HG03520 (cell line): ENCODE results near the gene EIF5AL1.
"Not testable (repeated sequence)": the region's sequence is repeated elsewhere in the genome, so short reads cannot be mapped to it uniquely, and the experiment has no call there.

Experiments used
- ATAC-seq: cut with Tn5 transposase; IDR thresholded peaks from one replicate; pipeline ENCODE4 v1.9.1; 2021; ENCODE audit warnings: mild to moderate bottlenecking, moderate library complexity; ENCODE audit not compliant: unreplicated experiment

EIF5AL1 gene

DNA sequence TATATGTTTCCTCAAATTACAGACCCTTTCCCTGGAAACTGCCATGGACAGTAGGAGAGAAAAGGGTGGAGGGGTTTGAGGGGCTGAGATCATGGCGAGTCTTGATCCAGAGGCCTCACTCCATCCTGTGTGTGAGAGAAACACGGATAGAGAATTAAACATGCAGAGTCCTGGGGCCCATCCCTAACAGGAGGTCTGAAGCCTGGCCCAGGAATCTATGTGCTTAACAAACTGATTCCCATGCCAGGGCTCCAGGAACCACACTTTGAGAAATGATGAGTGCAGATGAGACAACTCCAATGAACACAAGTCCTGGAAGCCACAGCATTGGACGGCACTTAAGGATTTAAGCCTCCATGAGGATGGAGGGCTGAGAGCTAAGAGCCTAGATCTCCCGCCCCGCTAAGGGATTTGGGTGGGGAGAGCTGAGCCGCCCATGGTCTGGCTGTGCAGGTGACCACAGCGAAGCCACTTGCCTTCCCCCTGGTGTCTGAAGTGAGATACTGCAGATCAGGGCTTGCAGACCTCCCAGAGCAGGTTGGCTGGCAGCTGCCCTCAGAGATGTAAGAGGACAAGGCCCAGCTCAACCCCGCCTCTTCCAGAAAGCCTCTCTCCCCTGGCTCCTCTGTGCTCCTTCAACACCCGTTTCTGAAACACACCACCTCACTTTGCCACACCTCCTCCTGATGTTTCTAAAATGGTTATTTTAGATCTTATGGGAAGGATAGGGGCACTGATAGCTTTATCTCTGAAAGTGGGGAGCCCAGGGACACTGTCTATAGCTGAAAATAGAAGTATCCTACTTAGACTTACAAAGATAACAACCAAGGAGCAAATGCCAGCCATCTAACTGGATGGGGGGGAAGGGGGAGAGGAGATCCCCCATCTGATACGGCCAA is 24.8 kb upstream of the EIF5AL1 start:
- peak; percentile 81 for ATAC-seq

DNA sequence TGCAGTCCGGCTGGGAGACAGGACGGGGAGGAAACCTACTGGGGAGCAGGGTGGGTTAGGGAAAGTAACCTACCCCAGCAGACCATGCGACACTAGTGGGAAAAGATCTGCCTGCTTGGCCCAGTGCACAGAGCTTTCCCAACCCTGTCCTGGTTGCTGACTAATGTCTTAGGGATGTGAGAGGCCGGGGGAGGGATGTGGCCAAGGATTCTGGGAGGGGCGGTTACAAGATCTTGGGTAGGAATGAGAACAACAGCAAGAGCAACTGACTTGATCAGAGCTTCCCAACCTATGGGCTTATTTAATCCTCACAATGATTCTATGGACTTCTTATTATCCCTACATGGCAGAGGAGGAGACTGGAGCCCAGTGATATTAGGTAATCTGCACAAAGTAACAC is 24.0 kb upstream of the EIF5AL1 start:
- no peak for ATAC-seq

DNA sequence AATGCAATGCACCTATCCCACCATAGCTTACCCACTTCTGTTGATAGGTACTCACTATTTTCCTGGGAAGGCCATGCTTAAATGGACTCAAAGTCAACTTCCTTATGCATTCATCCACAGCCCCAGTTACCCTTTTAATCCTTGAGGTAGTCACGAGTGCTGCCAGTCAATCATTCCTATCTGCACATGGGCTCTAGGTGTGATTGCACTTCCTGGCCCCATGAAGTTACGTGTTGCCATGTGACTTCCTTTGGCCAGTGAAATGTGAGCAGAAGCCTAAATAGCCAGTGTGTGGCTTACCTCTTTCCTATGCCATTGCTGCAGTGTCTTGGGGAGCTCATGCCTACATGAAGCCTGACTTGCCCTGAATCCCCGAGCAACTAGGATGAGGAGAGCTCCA is 23.5 kb upstream of the EIF5AL1 start:
- ATAC-seq: no peak

DNA sequence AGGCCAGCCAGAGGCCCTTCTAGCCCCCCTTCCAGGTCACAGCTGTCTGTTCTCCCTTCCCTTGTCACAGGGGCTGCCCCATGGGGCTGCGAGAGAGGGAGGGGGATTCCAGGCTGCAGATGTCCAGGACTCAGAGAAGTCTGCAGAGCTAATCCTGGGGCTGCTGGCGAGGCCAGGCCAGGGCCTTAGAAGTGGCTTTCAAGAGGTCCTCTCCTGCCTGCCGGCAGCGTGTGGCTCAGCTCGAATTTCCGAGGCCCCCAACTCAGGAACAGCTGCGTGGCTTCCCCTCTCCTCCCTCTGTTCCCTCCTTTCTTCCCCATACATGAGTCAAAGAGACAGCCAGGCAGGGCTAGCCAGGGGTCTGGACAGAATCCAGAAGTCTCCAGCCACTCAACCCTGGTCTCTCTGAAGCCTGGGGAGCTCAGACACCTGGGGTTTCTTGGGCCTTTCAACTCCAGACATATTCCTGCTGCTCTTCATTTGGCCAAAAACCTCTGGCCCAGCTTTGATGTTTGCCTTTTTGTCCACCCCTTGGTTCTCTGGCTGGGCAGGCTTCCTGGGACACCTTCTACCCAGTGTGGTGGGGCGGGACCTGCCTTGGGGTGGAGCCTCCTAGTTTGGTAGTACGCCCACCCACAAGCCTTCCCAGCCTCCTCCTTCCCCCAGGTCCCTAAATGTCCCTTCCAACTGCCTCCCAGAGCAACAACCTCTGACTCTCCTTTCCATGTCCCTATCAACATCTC is 21.8 kb upstream of the EIF5AL1 start:
- no peak for ATAC-seq

DNA sequence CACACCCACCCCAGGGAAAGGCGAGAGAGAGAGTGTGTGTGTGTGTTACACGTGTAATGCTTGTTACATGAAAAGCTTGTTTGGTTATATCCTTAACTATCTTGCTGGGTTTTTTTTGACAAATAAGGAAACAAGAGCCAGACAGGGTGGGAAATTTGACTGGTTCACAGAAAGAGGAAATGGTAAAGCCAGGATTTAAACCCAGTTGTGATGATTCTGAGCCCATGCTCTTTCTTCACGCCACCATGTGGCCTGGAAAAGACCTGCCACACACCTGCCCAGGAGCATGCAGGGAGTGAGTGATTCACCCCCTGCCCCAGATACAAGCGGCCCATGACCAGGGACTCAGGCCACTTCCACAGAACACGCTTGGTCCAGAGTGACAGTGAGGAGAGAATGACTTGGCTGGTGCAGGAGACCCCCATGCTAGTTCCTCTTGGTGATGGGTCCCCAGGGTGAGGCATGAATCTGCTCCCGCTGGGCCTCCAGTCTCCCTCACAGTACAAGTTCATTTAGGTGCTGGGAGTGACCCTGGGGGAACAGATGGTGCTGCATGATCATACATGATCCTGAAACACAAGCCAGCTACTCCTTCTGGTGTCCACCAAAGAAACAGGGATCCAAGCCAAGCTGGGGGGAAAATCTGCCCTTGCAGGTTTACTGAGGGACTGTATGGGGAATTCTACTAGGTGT is 21.0 kb upstream of the EIF5AL1 start:
- no peak for ATAC-seq

DNA sequence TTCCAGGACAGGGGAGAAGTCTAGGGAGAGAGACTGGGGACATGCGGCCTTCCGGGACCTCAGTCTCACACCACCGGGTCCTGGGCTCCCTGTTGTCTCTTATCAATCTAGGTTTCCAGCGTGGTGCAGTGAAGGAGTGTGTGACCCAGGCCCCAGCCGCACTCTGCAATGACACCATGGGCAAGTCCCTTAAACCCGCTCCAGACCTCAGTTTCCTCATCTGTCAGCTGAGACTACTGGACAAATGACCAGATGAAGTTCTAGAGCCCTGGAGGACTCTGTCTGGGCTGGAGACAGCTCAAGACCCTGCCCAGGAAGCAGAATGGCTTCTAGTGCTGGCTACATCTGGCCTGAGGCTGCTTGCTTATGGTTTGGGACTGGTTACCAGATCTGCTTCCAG is 20.1 kb upstream of the EIF5AL1 start:
- no peak for ATAC-seq

DNA sequence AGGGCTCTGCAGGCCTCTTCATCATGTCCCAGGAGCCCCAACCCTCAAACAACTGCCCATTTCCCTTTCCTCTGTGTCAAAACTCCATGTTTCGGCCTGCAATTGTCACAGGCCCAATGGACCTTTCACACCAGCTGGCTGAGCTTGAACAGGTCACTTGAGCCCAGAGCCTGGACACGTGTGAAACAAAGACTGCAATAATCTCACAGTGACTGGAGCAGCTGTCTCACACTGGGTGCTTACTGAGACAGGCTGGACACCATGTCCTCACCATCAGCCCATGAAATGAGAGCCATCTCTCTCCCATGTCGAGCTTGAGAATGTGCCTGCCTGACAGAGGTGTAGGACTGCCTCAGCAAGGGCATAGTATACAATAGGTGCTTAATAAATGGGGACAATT is 19.5 kb upstream of the EIF5AL1 start:
- ATAC-seq: no peak

DNA sequence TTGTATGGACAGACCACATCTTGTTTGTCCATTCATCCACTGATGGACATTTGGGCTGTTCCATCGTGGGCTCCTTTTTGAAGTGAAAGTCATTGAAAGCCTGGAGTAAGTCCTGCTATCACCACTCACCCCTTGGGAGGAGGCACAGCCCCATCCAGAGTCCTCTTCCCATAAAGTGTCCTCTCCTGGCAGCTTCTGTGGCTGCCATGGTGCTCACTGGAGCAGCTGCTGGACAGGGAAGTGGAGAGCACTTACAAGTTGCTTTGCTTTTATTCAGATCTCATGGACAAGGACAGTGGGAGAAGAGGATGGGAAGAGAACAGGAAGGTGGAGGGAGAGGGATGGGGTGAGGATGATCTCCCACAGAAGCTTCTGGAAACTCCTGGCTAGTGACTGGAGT is 18.5 kb upstream of the EIF5AL1 start:
- ATAC-seq: no peak

DNA sequence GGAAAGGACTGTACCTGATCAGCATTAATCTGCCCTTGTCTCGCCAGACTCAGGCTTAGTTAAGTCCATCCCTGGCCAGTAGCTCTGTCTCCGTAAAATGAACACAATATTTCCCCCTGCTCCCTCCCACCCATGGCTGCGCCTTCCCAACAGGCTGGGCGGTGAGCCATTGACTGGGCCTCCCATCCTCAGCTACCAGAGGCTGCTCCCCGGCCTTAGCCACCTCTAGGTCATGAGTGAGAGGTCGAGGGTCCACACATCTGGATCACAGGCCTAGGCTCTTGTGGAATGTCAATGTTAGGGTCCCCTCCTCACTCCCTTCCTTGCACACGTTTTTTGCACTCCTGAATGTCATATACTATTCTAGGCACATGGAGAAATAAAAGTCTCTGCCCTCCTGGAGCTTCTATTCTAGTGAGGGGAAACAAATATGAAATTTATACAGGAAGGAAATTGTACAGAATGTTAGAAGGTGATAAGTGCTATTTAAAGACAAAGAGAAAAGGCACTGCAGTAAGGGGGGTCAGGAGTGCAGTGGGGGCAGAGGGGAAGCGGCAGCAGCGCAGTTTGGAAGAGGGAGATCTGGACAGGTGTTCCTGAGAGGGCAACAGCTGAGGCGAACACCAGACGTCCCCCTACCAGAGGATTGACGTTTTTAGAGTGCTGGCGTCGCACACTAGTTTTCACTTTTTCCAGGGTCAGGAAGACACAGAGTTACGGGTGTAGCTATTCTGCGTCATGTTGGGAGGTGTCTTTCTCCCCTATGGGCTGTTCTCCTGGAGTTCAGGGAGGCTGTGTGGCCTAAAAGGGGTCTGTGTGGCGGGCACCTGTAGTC is 17.2 kb upstream of the EIF5AL1 start:
- no peak for ATAC-seq

DNA sequence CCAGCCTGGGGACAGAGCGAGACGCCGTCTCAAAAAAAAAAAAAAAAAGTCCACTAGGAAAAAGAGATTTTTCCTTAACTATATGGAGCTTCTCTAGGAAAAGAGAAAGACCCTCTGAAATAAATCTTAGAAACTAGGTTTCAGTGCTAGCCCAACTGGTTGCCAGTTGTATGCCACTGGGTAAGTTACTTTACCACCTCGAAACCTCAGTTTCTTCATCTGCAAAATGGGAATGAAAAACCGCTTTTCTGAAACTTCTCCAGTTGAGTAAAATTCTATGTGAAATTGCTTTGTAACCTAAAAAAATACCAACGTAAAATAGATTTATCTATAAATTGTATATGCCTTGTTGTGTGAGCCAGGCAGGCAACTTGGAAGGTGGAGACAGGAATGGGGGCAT is 16.5 kb upstream of the EIF5AL1 start:
- ATAC-seq: no peak

DNA sequence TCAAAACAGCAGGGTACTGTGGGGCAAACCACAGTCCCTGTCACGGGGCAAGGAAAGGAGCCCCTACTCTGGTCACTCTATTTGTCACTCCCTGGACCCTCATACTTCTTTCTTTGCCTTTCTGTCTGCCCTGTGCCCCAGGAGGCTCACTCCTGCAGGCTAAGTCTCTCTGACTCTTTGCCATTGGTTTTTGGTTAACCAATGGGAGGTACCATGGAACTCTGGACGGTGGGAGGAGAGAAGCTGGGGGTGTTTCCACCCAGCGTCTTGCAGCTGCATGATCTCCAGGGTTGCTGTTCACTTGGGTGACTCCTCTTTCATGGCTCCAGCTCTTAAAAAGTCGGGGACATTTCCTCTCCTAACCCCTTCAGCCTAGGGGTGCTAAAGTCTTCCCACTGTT is 15.4 kb upstream of the EIF5AL1 start:
- ATAC-seq: no peak

DNA sequence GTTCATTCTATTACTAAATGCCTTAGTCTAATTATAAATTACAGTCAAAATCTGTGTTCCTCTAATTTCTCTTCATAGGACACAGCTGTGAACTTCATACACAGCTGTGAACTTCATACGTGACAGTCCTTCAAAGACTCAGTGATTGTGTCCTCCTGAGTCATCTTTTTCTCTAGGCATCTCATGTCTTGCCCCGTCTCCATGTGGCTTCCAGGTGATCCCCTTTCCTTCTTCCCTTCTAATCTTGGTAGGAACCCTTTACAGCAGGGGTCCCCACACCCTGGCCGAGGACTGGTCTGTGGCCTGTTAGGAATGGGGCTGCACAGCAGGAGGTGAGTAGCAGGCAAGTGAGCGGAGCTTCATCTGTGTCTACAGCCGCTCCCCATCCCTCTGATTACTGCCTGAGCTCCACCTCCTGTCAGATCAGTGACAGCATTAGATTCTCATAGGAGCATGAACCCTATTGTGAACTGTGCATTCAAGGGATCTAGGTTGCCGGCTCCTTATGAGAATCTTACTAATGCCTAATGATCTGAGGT is 14.0 kb upstream of the EIF5AL1 start:
- ATAC-seq: no peak

DNA sequence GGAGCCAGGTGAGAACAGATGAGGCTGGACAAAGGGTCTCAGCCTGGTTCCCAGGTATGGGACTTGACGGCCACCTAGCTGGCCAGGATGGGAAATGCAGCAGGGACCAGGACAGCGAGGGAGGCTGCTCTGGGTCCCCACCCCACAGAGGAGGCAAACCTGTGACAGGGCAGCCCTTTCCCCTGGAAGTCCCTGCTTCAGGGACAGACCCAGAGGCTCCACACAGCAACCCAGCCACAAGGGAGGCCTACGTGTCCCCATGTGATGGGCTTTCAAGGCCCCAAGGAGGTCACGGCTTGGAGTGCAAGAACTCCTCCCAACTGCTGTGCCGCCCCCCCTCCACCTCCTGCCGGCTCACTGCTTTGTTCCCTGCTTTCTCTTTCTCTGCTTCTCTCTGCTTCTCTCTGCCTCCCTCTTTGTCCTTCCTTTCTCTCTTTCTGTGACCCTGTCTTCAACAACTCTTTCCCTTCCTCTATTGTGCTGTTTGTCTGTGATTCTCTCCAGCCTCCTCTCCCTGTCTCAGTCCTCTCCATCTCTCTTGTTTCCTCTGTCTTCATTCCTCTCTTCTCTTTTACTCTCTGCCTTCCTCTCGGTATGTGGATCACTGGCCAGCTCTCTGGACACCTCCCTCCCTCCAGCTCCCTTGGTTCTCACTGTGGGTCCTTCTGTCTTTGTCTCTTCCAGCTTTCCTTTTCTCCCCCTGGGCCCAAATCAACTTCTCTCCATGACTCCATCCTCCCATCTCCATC is 9.6 kb upstream of the EIF5AL1 start:
- no peak for ATAC-seq

DNA sequence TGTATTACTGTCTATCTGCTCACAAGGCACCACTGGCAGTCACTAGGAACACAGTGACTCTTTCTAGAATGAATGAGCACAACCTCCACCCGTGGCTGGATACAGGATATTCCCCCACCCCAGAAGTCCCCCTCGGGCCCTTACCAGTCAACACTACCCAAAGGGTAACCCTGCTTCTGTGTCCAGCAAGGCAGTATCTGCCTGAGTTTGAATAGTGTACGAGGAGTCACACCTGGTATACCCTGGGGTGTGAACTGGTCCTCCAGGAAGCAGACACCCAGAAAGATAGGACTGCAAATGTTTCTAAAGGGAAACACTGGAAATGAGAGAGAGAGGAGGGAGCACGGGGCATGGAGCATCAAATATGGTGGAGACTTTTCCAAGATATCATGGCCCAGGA is 8.5 kb upstream of the EIF5AL1 start:
- not testable (repeated sequence) for ATAC-seq

DNA sequence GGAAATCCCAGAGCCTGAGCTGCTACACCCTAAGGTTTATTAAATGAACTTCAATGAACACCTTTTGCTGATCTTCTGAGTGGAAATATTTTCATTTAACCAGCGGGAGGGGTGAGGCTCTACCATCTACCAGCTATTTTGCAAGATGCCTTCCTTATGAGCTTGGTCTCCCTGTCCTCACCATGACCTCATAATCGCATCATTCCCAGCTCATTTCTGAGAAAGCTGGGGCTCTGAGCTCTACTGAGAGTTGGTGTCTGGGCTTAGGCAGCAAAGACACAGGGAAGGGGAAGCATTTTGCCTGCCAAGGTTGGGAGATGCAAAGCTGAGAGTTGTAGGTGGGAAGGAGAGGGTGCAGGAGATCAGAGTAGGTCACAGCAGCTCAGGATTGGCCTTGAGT is 7.8 kb upstream of the EIF5AL1 start:
- not testable (repeated sequence) for ATAC-seq

DNA sequence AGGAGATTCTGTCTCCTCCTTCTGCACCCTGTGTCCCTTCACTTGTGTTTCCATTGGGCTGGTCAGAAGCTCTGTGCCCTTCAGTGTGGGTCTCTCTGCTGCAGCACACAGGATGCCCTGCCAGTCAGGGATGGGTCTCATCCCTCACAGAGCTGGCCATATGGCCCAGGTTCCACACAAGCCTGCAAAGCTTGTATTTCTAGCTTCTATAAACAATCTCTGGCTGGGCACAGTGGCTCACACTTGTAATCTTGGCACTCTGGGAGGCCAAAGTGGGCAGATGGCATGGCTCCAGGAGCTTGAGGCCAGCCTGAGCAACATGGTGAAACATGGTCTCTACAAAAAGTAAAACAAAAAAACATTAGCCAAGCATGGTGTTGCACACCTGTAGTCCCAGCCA is 7.0 kb upstream of the EIF5AL1 start:
- ATAC-seq: not testable (repeated sequence)

DNA sequence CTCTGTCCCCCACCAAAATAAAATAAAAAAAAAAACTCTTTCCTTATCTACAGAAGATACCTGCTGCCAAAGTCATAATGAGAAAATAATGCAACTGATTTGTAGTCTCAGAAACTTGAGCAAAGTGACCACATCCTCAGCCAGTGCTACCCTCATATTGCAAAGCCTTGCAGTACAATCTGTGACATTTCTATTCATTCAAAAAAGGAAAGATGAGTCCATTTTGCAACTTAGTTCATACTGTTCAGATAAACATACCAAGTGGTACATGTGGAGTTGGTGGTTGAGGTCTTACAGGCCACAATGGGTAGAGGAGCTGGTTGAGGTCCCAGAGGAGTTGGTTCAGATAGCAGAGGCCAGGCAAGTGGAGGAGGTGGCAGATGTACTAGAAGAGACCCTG is 6.5 kb upstream of the EIF5AL1 start:
- no peak for ATAC-seq

DNA sequence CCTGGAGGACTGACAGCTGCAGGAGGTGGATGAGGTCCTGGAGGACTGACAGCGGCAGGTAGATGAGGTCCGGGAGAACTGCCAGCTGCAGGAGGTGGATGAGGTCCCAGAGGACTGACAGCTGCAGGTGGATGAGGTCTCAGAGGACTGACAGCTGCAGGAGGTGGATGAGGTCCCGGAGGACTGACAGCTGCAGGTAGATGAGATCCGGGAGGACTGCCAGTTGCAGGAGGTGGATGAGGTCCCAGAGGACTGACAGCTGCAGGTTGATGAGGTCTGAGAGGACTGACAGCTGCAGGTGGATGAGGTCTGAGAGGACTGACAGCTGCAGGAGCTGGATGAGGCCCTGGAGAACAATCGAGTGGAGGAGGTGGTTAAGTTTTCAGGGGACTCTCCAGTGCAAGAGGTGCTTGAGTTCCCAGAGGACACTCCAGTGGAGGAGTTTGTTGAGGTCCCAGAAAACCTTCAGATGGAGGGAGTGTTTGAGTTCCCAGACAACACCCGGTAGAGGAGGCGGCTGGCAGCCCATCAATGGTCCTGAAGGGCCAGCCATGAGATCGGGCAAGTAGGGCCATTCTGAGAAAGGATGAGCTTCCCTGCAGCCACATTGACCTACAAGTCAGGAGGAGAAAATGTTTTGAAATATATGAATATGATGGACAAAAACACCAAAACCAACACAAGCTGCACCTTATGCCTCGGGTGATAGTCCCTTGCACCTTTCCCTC is 4.7 kb upstream of the EIF5AL1 start:
- no peak for ATAC-seq

DNA sequence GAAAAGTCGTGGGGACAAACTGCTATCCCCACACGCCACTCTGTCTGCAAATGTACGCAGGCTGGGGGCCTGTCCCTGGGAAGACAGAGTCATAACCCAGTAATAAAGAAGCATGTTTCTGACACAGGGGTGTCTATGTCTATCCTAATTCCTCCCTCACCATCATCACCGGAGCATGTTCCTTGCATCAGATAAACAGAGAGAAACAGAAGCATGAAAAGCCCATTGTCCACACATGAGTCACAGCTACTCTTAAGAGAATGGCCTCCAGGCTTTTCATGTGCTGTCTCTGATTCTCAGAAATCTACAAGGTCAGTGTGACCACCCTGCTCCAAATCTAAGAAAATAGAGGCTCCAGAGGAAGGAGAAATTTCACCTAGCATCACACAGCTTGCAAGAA is 4.1 kb upstream of the EIF5AL1 start:
- not testable (repeated sequence) for ATAC-seq
